Left renal pelvis (tissue), 4 donors: ENCODE measurements around the gene OVOL2. TPM values are rescaled to one million over a fixed set of nuclear protein-coding genes. Genes with fewer than 3 reads are reported as not detected.

Source experiments
- DNase-seq, 4 donors: peaks; one replicate each; pipeline ENCODE4 v3.0.0-alpha.2; 2013; ENCODE audit warnings: low read depth in 4 of 4, low spot score in 3 of 4
- polyA plus RNA-seq, 4 donors: library from polyadenylated mRNA; unstranded; fragments of 120-200 nt; gene quantifications; one replicate each; pipeline ENCODE4 v1.2.1, GENCODE V29; 2013; ENCODE audit not compliant: insufficient read length in 4 of 4

Gene OVOL2
- polyA plus RNA-seq, 4 donors: 0.54 to 1.7 (median 1.6) TPM; not detected in 1

- no peak for DNase-seq
These were observed 39.6 kb downstream of the OVOL2 start for GRCh38 chr20:18018100-18018499.

GRCh38 chr20:18016772-18017171 is 40.9 kb downstream of the OVOL2 start:
- no peak for DNase-seq

- DNase-seq: no peak
These were observed 43.3 kb downstream of the OVOL2 start for GRCh38 chr20:18014411-18014810.

GRCh38 chr20:18012901-18013300 is 44.8 kb downstream of the OVOL2 start:
- no peak for DNase-seq

GRCh38 chr20:18011951-18012645 is 45.6 kb downstream of the OVOL2 start:
- no peak for DNase-seq

GRCh38 chr20:18011482-18011881 is 46.2 kb downstream of the OVOL2 start:
- no peak for DNase-seq

GRCh38 chr20:18009116-18009515 is 48.6 kb downstream of the OVOL2 start:
- DNase-seq: no peak

- DNase-seq: no peak
These were observed 50.0 kb downstream of the OVOL2 start for GRCh38 chr20:18007534-18008292.

- no peak for DNase-seq
These were observed 51.0 kb downstream of the OVOL2 start for GRCh38 chr20:18006684-18007083.

GRCh38 chr20:18005990-18006364 is 51.7 kb downstream of the OVOL2 start:
- DNase-seq: no peak

- no peak for DNase-seq
These were observed 52.3 kb downstream of the OVOL2 start for GRCh38 chr20:18005170-18005989.

- DNase-seq: no peak
These were observed 53.2 kb downstream of the OVOL2 start for GRCh38 chr20:18004384-18005031.

- DNase-seq: no peak
These were observed 53.8 kb downstream of the OVOL2 start for GRCh38 chr20:18003897-18004296.

- DNase-seq: no peak
These were observed 56.4 kb downstream of the OVOL2 start for GRCh38 chr20:18001131-18001921.

- DNase-seq: no peak
These were observed 58.1 kb downstream of the OVOL2 start for GRCh38 chr20:17999566-17999965.

- DNase-seq: no peak
These were observed 59.3 kb downstream of the OVOL2 start for GRCh38 chr20:17998446-17998845.

GRCh38 chr20:17995967-17996819 is 61.5 kb downstream of the OVOL2 start:
- no peak for DNase-seq

- no peak for DNase-seq
These were observed 64.2 kb downstream of the OVOL2 start for GRCh38 chr20:17993546-17993945.

GRCh38 chr20:17992847-17993513 is 64.7 kb downstream of the OVOL2 start:
- DNase-seq: no peak
